HG03439 (cell line): ENCODE data around the gene RNF44.
"Not testable (repeated sequence)": the region's sequence is repeated elsewhere in the genome, so short reads cannot be mapped to it uniquely, and the experiment has no call there.

Experiments used
- ATAC-seq: cut with Tn5 transposase; IDR thresholded peaks from one replicate; pipeline ENCODE4 v1.9.1; 2021; ENCODE audit warnings: mild to moderate bottlenecking, moderate library complexity; ENCODE audit not compliant: unreplicated experiment

RNF44 gene

GRCh38 chr5:176521286-176521685 is 15.9 kb downstream of the RNF44 start:
- ATAC-seq, result no peak

- ATAC-seq, result no peak
Measured at GRCh38 chr5:176519810-176520720, 17.1 kb downstream of the RNF44 start.

- no peak for ATAC-seq
Measured at GRCh38 chr5:176517053-176517661, 20.0 kb downstream of the RNF44 start.

GRCh38 chr5:176515396-176515795 is 21.8 kb downstream of the RNF44 start:
- ATAC-seq, result no peak

GRCh38 chr5:176514244-176514950 is 22.8 kb downstream of the RNF44 start:
- no peak for ATAC-seq

GRCh38 chr5:176513788-176514187 is 23.4 kb downstream of the RNF44 start:
- no peak for ATAC-seq

GRCh38 chr5:176508603-176509002 is 28.6 kb downstream of the RNF44 start:
- ATAC-seq, result no peak

- no peak for ATAC-seq
Measured at GRCh38 chr5:176507911-176508310, 29.3 kb downstream of the RNF44 start.

- no peak for ATAC-seq
Measured at GRCh38 chr5:176503496-176503895, 33.7 kb downstream of the RNF44 start.

- no peak for ATAC-seq
Measured at GRCh38 chr5:176501333-176501732, 35.9 kb downstream of the RNF44 start.

- ATAC-seq, result no peak
Measured at GRCh38 chr5:176500511-176500910, 36.7 kb downstream of the RNF44 start.

- ATAC-seq, result no peak
Measured at GRCh38 chr5:176499273-176499672, 37.9 kb downstream of the RNF44 start.

GRCh38 chr5:176497852-176498251 is 39.4 kb downstream of the RNF44 start:
- ATAC-seq, result no peak

GRCh38 chr5:176492431-176492830 is 44.8 kb downstream of the RNF44 start:
- ATAC-seq, result no peak

- ATAC-seq, result no peak
Measured at GRCh38 chr5:176491901-176492300, 45.3 kb downstream of the RNF44 start.

GRCh38 chr5:176491101-176491502 is 46.1 kb downstream of the RNF44 start:
- no peak for ATAC-seq

- ATAC-seq, result no peak
Measured at GRCh38 chr5:176490301-176490700, 46.9 kb downstream of the RNF44 start.

GRCh38 chr5:176489077-176489476 is 48.1 kb downstream of the RNF44 start:
- no peak for ATAC-seq

GRCh38 chr5:176487160-176487559 is 50.0 kb downstream of the RNF44 start:
- not testable (repeated sequence) for ATAC-seq

GRCh38 chr5:176486189-176486757 is 50.9 kb downstream of the RNF44 start:
- ATAC-seq, result no peak

- ATAC-seq, result no peak
Measured at GRCh38 chr5:176485176-176485575, 52.0 kb downstream of the RNF44 start.
